Fibroblast of villous mesenchyme (primary cell): ENCODE measurements around the gene QKI. TPM values are rescaled to one million over a fixed set of nuclear protein-coding genes. Genes with fewer than 3 reads are reported as not detected.

Experiments used
- DNase-seq: peaks from one replicate; pipeline ENCODE4 v3.0.0-alpha.2; 2010; ENCODE audit warnings: low read depth
- H3K4me3 ChIP-seq: 2 replicates; pipeline ENCODE4 v1.5.1; 2011; ENCODE audit warnings: low read depth, mild to moderate bottlenecking, low read length
- total RNA-seq: library from RNA; depleted of rRNA; stranded (reverse); fragments of >200 nt; gene quantifications from 2 replicates; pipeline ENCODE4 v1.2.3, GENCODE V29; 2012
- TF ChIP-seq, protein P1 (sequence below): IDR thresholded peaks from 2 replicates; pipeline ENCODE4 v1.5.1; 2012; ENCODE audit warnings: low read depth, mild to moderate bottlenecking, low read length; ENCODE audit not compliant: insufficient read depth

QKI gene
- total RNA-seq, 1 donor = 170 TPM

DNA sequence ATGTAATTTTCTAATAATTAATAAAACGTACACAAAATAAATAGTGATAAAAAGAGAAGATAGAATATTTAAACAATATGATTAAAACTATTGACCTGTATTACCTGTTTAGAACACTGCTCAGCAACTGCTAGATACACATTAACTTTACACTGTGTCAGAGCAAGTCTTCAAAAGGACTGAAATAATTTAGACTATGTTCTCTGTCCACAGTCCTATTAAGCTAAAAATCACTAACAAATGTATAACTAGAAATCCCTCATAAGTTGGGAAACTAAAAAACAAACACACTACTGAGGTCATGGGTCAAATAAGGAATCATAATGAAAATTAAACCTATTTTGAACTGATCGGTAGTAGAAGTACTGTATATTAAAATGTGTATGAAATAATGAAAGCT lies 181.7 kb downstream of the QKI start:
- TF ChIP-seq, protein P1, sequence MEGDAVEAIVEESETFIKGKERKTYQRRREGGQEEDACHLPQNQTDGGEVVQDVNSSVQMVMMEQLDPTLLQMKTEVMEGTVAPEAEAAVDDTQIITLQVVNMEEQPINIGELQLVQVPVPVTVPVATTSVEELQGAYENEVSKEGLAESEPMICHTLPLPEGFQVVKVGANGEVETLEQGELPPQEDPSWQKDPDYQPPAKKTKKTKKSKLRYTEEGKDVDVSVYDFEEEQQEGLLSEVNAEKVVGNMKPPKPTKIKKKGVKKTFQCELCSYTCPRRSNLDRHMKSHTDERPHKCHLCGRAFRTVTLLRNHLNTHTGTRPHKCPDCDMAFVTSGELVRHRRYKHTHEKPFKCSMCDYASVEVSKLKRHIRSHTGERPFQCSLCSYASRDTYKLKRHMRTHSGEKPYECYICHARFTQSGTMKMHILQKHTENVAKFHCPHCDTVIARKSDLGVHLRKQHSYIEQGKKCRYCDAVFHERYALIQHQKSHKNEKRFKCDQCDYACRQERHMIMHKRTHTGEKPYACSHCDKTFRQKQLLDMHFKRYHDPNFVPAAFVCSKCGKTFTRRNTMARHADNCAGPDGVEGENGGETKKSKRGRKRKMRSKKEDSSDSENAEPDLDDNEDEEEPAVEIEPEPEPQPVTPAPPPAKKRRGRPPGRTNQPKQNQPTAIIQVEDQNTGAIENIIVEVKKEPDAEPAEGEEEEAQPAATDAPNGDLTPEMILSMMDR = no peak
- no peak for DNase-seq
- no peak overlapping the region for H3K4me3 ChIP-seq

DNA sequence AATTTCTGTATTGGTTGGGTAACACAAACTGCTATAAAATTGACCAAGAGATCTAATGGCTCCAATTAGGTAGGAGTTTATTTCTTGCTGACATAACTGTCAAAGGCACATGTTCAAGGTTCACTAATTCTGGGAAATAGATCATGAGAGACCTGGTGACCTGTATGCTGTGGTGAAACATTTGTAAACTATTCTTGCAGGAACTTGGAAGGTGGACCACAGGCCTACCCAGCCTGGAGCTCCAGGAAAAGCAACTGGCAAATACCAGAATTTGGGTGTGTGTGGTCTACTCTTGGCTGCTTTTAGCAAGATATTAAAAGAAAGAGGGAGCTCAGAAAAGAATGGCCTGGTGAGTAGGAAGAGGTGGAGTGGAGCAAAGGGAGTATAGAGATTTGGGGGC lies 184.6 kb downstream of the QKI start:
- TF ChIP-seq, protein P1 = no peak
- no peak for DNase-seq
- no peak overlapping the region for H3K4me3 ChIP-seq

DNA sequence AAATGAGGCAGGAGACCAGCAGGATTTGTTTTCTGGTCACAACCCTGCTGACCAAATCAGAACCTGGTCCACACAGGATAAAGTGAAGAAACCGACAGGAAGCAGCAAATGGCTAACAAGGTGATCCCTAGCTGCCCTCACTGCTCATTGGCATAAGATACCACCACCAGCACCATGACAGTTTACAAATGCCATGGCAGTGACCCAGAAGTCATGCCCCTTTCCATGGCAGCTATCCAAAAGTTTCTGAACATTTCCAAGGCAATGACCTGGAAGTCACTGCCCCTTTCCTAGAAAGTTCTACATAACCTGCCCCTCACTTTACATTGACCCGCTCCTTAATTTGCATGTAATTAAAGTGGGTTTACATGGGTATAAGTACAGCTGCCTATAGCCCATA lies 185.2 kb downstream of the QKI start:
- TF ChIP-seq, protein P1 = no peak
- DNase-seq = no peak
- H3K4me3 ChIP-seq = no peak overlapping the region

DNA sequence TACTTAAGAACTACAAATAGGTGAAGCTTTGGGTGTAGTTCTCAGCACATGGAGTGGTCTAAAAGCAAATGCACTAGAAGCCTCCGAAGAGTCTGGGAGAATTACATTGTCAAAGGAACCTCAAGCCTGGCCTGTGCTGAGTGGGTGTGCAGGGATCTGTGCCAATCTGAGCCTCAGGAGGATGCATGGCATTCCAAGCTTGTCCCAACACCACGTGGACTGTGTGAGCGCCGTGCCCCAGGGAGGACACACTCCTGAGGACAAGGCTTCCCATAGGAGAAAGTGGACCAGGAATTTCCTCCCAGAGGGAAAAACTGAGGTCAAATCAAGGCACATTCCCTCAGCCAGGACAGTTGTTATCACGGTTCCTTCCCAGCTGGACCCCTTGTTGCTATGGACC lies 185.8 kb downstream of the QKI start:
- TF ChIP-seq, protein P1 = no peak
- no peak overlapping the region for H3K4me3 ChIP-seq
- no peak for DNase-seq

DNA sequence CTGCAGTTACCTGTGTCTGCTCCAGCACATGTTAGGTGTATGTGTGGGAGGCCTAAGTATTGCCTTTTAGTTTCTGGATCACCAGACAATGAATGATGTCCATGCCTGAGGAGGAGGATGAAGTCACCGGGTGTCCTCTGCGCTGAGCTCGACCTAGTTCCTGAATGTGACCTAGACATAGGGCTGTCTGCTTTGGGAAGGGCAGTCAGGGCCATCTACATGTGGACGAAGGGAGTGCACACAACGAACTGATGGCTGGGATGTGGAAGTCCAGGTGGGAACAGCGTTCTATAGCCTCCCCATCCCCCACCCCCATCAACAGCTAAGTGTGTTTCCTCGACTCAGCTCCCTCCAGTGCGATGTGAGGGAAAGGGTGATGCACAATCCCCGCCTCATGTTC lies 186.3 kb downstream of the QKI start:
- DNase-seq = no peak
- TF ChIP-seq, protein P1 = no peak

DNA sequence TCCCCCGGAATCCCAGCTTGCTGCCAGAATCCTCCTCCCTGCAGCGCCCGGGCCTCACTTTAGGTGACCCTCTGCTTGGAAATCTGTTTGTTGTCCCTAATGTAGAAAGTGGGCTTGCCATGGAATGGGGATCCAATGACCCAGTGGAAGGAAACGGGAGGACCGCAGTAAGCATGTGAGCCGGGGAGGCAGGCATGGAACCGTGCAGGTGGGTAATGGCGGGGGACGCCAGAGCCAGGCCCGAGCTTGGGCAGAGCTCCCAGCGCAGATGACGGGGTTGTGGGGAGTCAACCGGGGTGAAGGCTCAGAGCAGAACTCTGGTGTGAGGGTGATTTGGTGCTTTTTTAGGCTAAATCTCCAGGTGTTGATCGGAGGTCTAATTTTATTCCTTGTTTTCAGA lies 188.3 kb downstream of the QKI start:
- DNase-seq = no peak
- no peak overlapping the region for H3K4me3 ChIP-seq
- TF ChIP-seq, protein P1 = no peak

More for the DNA sequence above, 186.3 kb downstream of the QKI start:
- no peak overlapping the region for H3K4me3 ChIP-seq

DNA sequence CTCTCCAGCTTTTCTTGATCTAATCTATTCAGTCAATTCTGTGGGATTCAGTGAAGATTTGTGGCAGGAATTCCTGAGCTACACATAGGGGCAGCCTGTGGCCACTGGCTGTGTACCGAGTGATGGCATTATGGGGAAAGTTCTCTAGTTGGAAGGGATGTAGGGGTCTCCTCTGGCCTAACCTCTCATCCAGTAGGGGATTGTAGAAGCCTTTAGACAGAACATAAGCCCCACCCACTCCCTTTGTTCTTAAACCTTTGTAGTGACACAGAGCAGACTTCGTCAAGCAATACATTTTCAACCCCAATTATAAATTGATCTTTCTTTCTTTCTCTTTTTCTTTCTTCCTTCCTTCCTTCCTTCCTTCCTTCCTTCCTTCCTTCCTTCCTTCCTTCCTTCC lies 188.9 kb downstream of the QKI start:
- no peak overlapping the region for H3K4me3 ChIP-seq
- TF ChIP-seq, protein P1 = no peak
- DNase-seq = no peak
